Stimulated activated CD8-positive, alpha-beta memory T cell treated with anti-CD3 and anti-CD28 coated beads, Interleukin-7, amount 100 ng/mL, for 48 hours (primary cell): ENCODE measurements around the gene VAV2.

Experiments used
- DNase-seq, 2 donors: peaks; one replicate each; pipeline ENCODE4 v3.0.0-alpha.2; 2020; ENCODE audit warnings: low read depth in 1 of 2; ENCODE audit errors: extremely low read depth in 1 of 2

The VAV2 gene

GRCh38 chr9:133733796-133734533 lies 258.2 kb downstream of the VAV2 start:
- no peak for DNase-seq

- DNase-seq = no peak
These were observed 258.7 kb downstream of the VAV2 start for GRCh38 chr9:133733421-133733795.

- no peak for DNase-seq
These were observed 259.3 kb downstream of the VAV2 start for GRCh38 chr9:133732639-133733408.

- DNase-seq = no peak
These were observed 260.1 kb downstream of the VAV2 start for GRCh38 chr9:133731876-133732638.

GRCh38 chr9:133730994-133731715 lies 261.0 kb downstream of the VAV2 start:
- no peak for DNase-seq

- no peak for DNase-seq
These were observed 262.4 kb downstream of the VAV2 start for GRCh38 chr9:133729617-133730281.

- no peak for DNase-seq
These were observed 263.1 kb downstream of the VAV2 start for GRCh38 chr9:133728856-133729616.

- DNase-seq = no peak
These were observed 264.2 kb downstream of the VAV2 start for GRCh38 chr9:133727876-133728441.

GRCh38 chr9:133727277-133727875 lies 264.7 kb downstream of the VAV2 start:
- DNase-seq = no peak

GRCh38 chr9:133726401-133727276 lies 265.5 kb downstream of the VAV2 start:
- DNase-seq = peak in 1 of 2 donors; percentile 17

GRCh38 chr9:133725886-133726285 lies 266.2 kb downstream of the VAV2 start:
- DNase-seq = no peak

- no peak for DNase-seq
These were observed 273.4 kb downstream of the VAV2 start for GRCh38 chr9:133718563-133719315.

- no peak for DNase-seq
These were observed 274.8 kb downstream of the VAV2 start for GRCh38 chr9:133717113-133718031.

GRCh38 chr9:133716564-133717112 lies 275.5 kb downstream of the VAV2 start:
- no peak for DNase-seq

- no peak for DNase-seq
These were observed 276.1 kb downstream of the VAV2 start for GRCh38 chr9:133715866-133716563.
